SK-N-SH (cell line): Measurements from ENCODE around the gene SLC2A9. TPM values are rescaled to one million over a fixed set of nuclear protein-coding genes. Genes with fewer than 3 reads are reported as not detected.

Experiments used
- CTCF ChIA-PET: fragments of 300-600, 350-600 bp; formaldehyde crosslinking; extraction: SDS; loops from one replicate; lab custom pipeline; 2021; lab: Yijun Ruan, JAX
- POLR2A ChIA-PET: fragments of 350-600 bp; sonication (Branson Sonifier 250); formaldehyde crosslinking; extraction: SDS; loops from one replicate; lab custom pipeline; 2020; ENCODE audit warnings: antibody characterized with exemption, inconsistent platforms; lab: Yijun Ruan, JAX
- DNase-seq: peaks from one replicate; pipeline ENCODE4 v3.0.0; 2012
- H2AFZ ChIP-seq: fragments of 200-600 bp; sonication (generic); 2 replicates; pipeline ENCODE4 v1.8.1; 2016; ENCODE audit warnings: antibody characterized with exemption, mild to moderate bottlenecking, low read depth
- H3F3A ChIP-seq: fragments of 200-600 bp; sonication (generic); replicated peaks from 2 replicates; pipeline ENCODE3; 2016; ENCODE audit warnings: antibody characterized with exemption, mild to moderate bottlenecking; ENCODE audit not compliant: insufficient read depth
- H3K27ac ChIP-seq, 2 experiments: fragments of 200-500 bp in 1 of 2; fragments of 200-600 bp in 1 of 2; sonication (Bioruptor generic) in 1 of 2; sonication (generic), shearing (Covaris generic) in 1 of 2; 2 replicates each; pipeline versions ENCODE4 v1.5.1 to v1.6.1; 2014 to 2016; ENCODE audit warnings: low read depth in 2 of 2, inconsistent platforms in 1 of 2, low read length in 1 of 2, mild to moderate bottlenecking in 1 of 2, mixed read lengths in 1 of 2
- H3K27me3 ChIP-seq: fragments of 200-600 bp; sonication (generic), shearing (Covaris generic); 2 replicates; pipeline ENCODE4 v1.6.1; 2016; ENCODE audit warnings: mixed run types; ENCODE audit not compliant: insufficient read depth
- H3K36me3 ChIP-seq, 2 experiments: fragments of 200-500 bp in 1 of 2; fragments of 200-600 bp in 1 of 2; sonication (Bioruptor generic) in 1 of 2; sonication (generic) in 1 of 2; replicated peaks in 1 of 2; 2 replicates each; pipeline versions ENCODE3 to v1.5.1; 2014 to 2016; ENCODE audit warnings: low read length in 1 of 2, mild to moderate bottlenecking in 1 of 2; ENCODE audit not compliant: insufficient read depth in 2 of 2, control insufficient read depth in 1 of 2
- H3K4me1 ChIP-seq, 2 experiments: fragments of 200-500 bp in 1 of 2; fragments of 200-600 bp in 1 of 2; sonication (Bioruptor generic) in 1 of 2; sonication (generic), shearing (Covaris generic) in 1 of 2; 2 replicates each; pipeline versions ENCODE4 v1.5.1 to v1.6.1; 2014 to 2016; ENCODE audit warnings: low read depth in 1 of 2, low read length in 1 of 2, mixed run types in 1 of 2; ENCODE audit not compliant: insufficient read depth in 2 of 2, control insufficient read depth in 1 of 2
- H3K4me2 ChIP-seq: fragments of 200-600 bp; sonication (generic), shearing (Covaris generic); 2 replicates; pipeline ENCODE4 v1.6.1; 2017; ENCODE audit warnings: mixed run types
- H3K4me3 ChIP-seq, 2 experiments: fragments of 200-500 bp in 1 of 2; fragments of 200-600 bp in 1 of 2; sonication (Bioruptor generic) in 1 of 2; sonication (generic), shearing (Covaris generic) in 1 of 2; 2 replicates each; pipeline versions ENCODE4 v1.5.1 to v1.8.1; 2014 to 2016; ENCODE audit warnings: low read depth in 2 of 2, inconsistent platforms in 1 of 2, low read length in 1 of 2, mild to moderate bottlenecking in 1 of 2, mixed read lengths in 1 of 2, moderate library complexity in 1 of 2
- H3K79me2 ChIP-seq: fragments of 200-600 bp; sonication (generic); 2 replicates; pipeline ENCODE4 v1.8.1; 2017; ENCODE audit warnings: mild to moderate bottlenecking; ENCODE audit not compliant: insufficient read depth
- H3K9ac ChIP-seq: fragments of 200-600 bp; sonication (generic); 2 replicates; pipeline ENCODE4 v1.6.1; 2017; ENCODE audit warnings: mixed run types
- H3K9me2 ChIP-seq: fragments of 200-600 bp; sonication (generic); 2 replicates; pipeline ENCODE4 v1.6.1; 2017; ENCODE audit warnings: mixed run types
- H3K9me3 ChIP-seq: fragments of 200-600 bp; sonication (generic); 2 replicates; pipeline ENCODE4 v1.6.1; 2017; ENCODE audit warnings: mixed run types, mild to moderate bottlenecking, moderate library complexity
- H4K20me1 ChIP-seq: fragments of 200-600 bp; sonication (generic); 2 replicates; pipeline ENCODE4 v1.6.1; 2017; ENCODE audit warnings: mild to moderate bottlenecking, mixed run types; ENCODE audit not compliant: insufficient read depth
- CHD2 ChIP-seq: fragments of 150-350 bp; IDR thresholded peaks from 2 replicates; pipeline ENCODE4 v1.6.1; 2018; ENCODE audit warnings: low read length; ENCODE audit not compliant: partially characterized antibody
- MXI1 ChIP-seq: IDR thresholded peaks from 2 replicates; pipeline ENCODE4 v1.6.1; 2012; ENCODE audit warnings: mild to moderate bottlenecking, low read depth, low read length, improper control_type of control experiment
- NFIC ChIP-seq: IDR thresholded peaks from 2 replicates; pipeline ENCODE4 v1.4.0; 2012; ENCODE audit warnings: borderline replicate concordance
- RCOR1 ChIP-seq: fragments of 150-350 bp; IDR thresholded peaks from 2 replicates; pipeline ENCODE4 v1.6.1; 2017; ENCODE audit warnings: antibody characterized with exemption, low read length
- SMC3 ChIP-seq: IDR thresholded peaks from 2 replicates; pipeline ENCODE4 v1.6.1; 2012; ENCODE audit warnings: low read depth, low read length, improper control_type of control experiment
- TAF1 ChIP-seq: IDR thresholded peaks from 2 replicates; pipeline ENCODE4 v1.6.1; 2012; ENCODE audit warnings: low read depth, mild to moderate bottlenecking, low read length, moderate library complexity, borderline replicate concordance
- TCF12 ChIP-seq: IDR thresholded peaks from 2 replicates; pipeline ENCODE4 v1.4.0; 2012
- YY1 ChIP-seq: IDR thresholded peaks from 2 replicates; pipeline ENCODE4 v1.4.0; 2012; ENCODE audit warnings: low read depth, mild to moderate bottlenecking
- WGBS: methylation state at CpG from one replicate; pipeline ENCODE4 v1.1.6; 2017; ENCODE audit warnings: low lambda C conversion rate; 5-methylcytosine and 5-hydroxymethylcytosine counted together
- polyA plus RNA-seq, 3 experiments: library from polyadenylated mRNA; depleted of rRNA; stranded (reverse); fragments of >200 nt; gene quantifications; 2 replicates each; pipeline ENCODE4 v1.2.3, GENCODE V29; 2012
- TF ChIP-seq, protein P1 (sequence below): IDR thresholded peaks from 2 replicates; pipeline ENCODE4 v1.4.0; 2012; ENCODE audit warnings: low read depth, borderline replicate concordance
- TF ChIP-seq, protein P2 (sequence below): IDR thresholded peaks from 2 replicates; pipeline ENCODE4; 2012
- TF ChIP-seq, protein P3 (sequence below): fragments of 150-350 bp; IDR thresholded peaks from 2 replicates; pipeline ENCODE4 v1.6.1; 2017; ENCODE audit warnings: antibody characterized with exemption, low read length, low read depth, borderline replicate concordance

SLC2A9 gene
- polyA plus RNA-seq, 1 of the 3 experiments (the other 2 are of a cell fraction) = not detected

DNA sequence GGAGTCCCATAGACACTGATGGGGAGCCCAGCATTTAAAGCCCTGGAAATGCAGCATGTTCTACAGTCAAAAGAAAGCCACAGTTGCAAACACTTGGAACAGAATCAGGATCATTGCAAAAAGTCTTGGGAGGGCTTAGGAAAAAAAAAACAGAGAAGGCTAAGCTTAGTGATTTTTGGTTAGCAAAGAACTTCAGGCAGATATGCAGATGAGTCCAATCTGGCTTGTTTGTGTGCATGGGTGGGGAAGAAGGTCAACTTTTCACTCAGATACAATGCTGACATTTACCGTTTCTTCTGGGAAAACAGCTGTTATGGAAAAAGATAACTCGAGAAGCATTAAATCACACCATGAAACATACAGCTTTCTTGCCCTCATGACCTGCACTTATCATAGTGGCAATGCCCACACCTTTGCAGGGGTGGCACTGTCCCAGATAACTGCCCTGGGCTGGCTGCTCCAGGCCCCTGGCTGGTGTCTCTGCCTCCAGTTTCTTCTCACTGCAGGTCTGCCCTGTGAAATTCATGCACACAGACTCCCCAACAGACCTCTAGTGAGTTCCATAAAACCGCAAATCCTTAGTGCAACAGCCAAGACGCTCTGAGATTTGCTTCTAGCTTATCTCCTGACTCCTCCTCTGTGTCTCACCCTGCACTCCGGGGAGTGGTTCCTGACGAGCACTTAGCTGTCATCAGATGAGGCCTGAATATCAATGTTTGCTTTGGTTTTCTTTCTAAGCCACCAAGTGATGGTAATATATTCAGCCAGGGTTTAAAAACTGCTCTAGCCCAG, 140.7 kb downstream of the SLC2A9 start:
- no peak for DNase-seq
- CTCF ChIA-PET = interaction anchor here (1.2 kb wide), 1 partner anchor 133 kb away, joined by 3 read pairs; no protein-coding TSS in a partner anchor

DNA sequence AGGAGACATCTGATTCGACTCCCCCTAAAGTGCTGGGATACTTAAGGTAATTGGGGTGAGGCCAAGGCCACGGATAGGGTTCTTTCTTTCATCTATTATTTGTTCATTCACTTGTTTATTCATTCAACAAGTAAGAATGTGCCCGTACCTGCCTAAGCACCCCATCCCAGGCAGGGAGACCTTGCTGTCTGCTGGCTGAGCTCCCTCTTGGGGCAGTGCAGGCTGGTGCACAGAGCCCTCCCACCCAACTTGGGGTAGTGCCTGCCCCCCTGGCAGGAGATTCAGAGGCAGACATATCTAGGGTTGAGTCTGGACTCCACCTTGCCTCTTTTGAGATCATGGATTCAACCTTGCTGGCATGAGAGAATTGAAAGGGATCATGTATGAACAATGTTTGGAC, 144.2 kb downstream of the SLC2A9 start:
- H3K4me3 ChIP-seq = no peak overlapping the region

More for the DNA sequence above, 140.7 kb downstream of the SLC2A9 start:
- H2AFZ ChIP-seq = no peak overlapping the region
- H3K9ac ChIP-seq = no peak overlapping the region
- no peak overlapping the region for H3K4me2 ChIP-seq
- no peak for TF ChIP-seq TAF1
- TF ChIP-seq, protein P1, sequence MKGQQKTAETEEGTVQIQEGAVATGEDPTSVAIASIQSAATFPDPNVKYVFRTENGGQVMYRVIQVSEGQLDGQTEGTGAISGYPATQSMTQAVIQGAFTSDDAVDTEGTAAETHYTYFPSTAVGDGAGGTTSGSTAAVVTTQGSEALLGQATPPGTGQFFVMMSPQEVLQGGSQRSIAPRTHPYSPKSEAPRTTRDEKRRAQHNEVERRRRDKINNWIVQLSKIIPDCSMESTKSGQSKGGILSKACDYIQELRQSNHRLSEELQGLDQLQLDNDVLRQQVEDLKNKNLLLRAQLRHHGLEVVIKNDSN = no peak
- TF ChIP-seq, protein P2, sequence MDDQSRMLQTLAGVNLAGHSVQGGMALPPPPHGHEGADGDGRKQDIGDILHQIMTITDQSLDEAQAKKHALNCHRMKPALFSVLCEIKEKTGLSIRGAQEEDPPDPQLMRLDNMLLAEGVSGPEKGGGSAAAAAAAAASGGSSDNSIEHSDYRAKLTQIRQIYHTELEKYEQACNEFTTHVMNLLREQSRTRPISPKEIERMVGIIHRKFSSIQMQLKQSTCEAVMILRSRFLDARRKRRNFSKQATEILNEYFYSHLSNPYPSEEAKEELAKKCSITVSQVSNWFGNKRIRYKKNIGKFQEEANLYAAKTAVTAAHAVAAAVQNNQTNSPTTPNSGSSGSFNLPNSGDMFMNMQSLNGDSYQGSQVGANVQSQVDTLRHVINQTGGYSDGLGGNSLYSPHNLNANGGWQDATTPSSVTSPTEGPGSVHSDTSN = no peak
- TF ChIP-seq, protein P3, sequence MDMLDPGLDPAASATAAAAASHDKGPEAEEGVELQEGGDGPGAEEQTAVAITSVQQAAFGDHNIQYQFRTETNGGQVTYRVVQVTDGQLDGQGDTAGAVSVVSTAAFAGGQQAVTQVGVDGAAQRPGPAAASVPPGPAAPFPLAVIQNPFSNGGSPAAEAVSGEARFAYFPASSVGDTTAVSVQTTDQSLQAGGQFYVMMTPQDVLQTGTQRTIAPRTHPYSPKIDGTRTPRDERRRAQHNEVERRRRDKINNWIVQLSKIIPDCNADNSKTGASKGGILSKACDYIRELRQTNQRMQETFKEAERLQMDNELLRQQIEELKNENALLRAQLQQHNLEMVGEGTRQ = no peak
- TF ChIP-seq YY1 = no peak
- no peak for TF ChIP-seq MXI1
- no peaks in the 10 kb centered on the region for H3F3A ChIP-seq
- H3K27me3 ChIP-seq = no peaks in the 10 kb centered on the region
- no peaks in the 10 kb centered on the region for H3K9me2 ChIP-seq
- 6% methylated on average over 4 of the region's 6 CpGs for WGBS
- POLR2A ChIA-PET = no interaction called here
- no peaks in the 10 kb centered on the region for H3K36me3 ChIP-seq
- H3K27ac ChIP-seq = no peak overlapping the region
- no peaks in the 10 kb centered on the region for H3K9me3 ChIP-seq
- no peaks in the 10 kb centered on the region for H3K79me2 ChIP-seq
- no peak overlapping the region for H3K4me3 ChIP-seq
- no peaks in the 10 kb centered on the region; a peak in 1 of 4 replicates for H3K4me1 ChIP-seq
- no peaks in the 10 kb centered on the region for H4K20me1 ChIP-seq

More for the DNA sequence above, 144.2 kb downstream of the SLC2A9 start:
- TF ChIP-seq TCF12 = no peak
- TF ChIP-seq RCOR1 = no peak
- TF ChIP-seq SMC3 = no peak
- TF ChIP-seq CHD2 = no peak
- no peak for TF ChIP-seq NFIC
- H3K36me3 ChIP-seq = no peaks in the 10 kb centered on the region
- ChIA-PET CTCF (no interaction called here), POLR2A (no interaction called here)
- no peaks in the 10 kb centered on the region for H3K9me3 ChIP-seq
- H3K4me2 ChIP-seq = no peak overlapping the region
- no peaks in the 10 kb centered on the region for H3K79me2 ChIP-seq
- no peak overlapping the region for H3K27ac ChIP-seq
- no peaks in the 10 kb centered on the region; a peak in 1 of 4 replicates for H3K4me1 ChIP-seq
- no peaks in the 10 kb centered on the region for H3K9me2 ChIP-seq
- H3K27me3 ChIP-seq = no peaks in the 10 kb centered on the region
- no peaks in the 10 kb centered on the region for H3F3A ChIP-seq
- no peaks in the 10 kb centered on the region for H4K20me1 ChIP-seq
- DNase-seq = no peak
- H2AFZ ChIP-seq = no peak overlapping the region
- WGBS = 8% methylated on average over 3 of the region's 3 CpGs
- H3K9ac ChIP-seq = no peak overlapping the region
